ENCODE data around the gene EZR. TPM values are rescaled to one million over a fixed set of nuclear protein-coding genes. Genes with fewer than 3 reads are reported as not detected.
"Not testable (repeated sequence)": the region's sequence is repeated elsewhere in the genome, so short reads cannot be mapped to it uniquely, and the experiment has no call there.

EZR gene
- total RNA-seq, 2 donors from 2014 or later: 368 to 492 TPM

- intact Hi-C loops (cut with DNase I, micrococcal nuclease): no loop called here
- DNase-seq (peak in 1 of 2 donors; percentile 6), ATAC-seq (no peak)
Observed at GRCh38 chr6:158825038-158825950, 6.1 kb upstream of the EZR start.

DNA sequence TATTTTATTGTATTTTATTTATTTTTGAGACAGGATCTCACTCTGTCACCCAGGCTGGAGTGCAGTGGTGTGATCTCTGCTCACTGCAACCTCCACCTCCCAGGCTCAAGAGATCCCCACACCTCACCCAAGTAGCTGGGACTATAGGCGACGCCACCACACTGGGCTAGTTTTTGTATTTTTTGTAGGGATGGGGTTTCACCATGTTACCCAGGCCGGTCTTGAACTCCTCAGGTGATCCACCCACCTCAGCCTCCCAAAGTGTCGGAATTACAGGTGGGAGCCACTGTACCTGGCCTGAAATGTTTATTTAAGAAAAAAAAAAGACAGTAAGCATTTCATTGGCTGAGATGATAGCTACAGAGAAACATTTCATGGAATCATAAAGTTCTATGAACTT is 4.4 kb upstream of the EZR start:
- ATAC-seq; intact Hi-C loops (cut with DNase I, micrococcal nuclease): not testable (repeated sequence)
- DNase-seq: peak in 1 of 2 donors; percentile 6

DNA sequence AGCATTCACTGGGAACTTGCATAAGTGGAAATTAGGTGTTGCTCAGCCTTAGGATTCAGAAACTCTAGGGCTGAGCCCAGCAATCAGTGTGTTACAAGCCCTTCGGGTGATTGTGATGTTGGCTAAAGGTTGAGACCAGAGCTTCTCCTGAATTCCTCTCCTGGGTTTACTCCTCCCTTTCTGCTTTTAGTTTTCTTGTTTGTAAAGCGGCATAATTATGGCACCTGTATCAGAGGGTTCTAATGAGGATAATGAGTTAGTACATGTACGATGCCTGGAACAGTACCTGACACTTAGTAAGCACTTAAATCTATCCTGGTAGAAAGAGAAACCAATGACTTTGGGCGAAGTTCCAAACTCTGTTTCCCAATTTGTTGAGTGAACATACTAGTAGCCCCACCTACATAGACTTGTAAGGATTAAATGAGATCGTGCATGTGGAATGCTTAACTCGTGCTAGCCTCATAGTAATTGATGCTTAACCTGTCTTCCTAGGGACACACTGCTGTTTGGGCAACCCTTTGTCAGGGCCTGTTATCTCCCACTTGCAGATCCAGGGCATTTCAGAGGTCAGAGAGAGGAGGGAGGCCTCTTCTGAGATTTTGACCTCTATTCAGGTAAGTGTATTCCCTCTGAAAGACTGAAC is 932 bp upstream of the EZR start:
- intact Hi-C loops (cut with DNase I, micrococcal nuclease): no loop called here
- ATAC-seq: no peak
- no peak for DNase-seq

DNA sequence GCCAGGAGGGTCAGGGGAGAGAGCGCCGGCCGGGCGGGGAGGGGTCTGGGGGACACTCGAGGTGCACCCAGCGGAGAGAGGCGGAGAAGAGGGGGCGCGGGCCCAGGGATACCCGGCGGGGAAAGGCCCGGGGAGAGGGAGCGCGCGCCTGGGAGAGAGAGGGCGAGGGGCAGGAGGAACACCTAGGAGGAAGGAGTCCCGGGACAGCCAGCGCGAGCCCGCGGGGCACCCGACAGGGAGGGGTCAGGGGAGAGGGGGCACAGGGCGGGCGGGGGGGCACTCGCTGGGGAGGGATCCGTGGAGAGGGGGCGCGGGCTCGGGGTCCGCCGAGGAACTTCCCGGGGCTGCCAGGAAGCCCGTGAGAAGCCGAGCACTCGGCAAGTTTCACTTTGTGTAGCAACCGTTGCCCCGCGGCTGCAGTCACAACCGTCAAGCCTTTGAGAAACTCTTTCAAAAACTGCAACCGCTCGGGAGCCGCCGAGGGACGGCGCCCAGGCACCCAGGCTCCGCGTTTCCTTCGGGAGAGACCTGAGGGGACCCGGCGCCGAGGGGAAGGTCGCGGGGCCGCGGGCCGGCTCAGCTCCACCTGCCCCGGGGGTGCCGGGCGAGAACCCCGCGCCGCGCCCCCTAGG is 471 bp downstream of the EZR start:
- intact Hi-C loops (cut with DNase I, micrococcal nuclease): no loop called here

GRCh38 chr6:158817728-158818580 is 1.2 kb downstream of the EZR start:
- intact Hi-C loops (cut with DNase I, micrococcal nuclease): no loop called here
- ATAC-seq: peak; percentile 72
- peak; percentile 79 to 88 for DNase-seq

More for the DNA sequence above, 471 bp downstream of the EZR start:
- ATAC-seq (peak; percentile 54), DNase-seq (peak; percentile 64 to 79)

GRCh38 chr6:158816803-158817727 is 2.1 kb downstream of the EZR start:
- ATAC-seq: peak; percentile 43
- intact Hi-C loops (cut with DNase I, micrococcal nuclease): no loop called here
- DNase-seq: peak; percentile 70 to 73

- ATAC-seq (peak; percentile 24), DNase-seq (peak in 1 of 2 donors; percentile 46)
- intact Hi-C loops (cut with DNase I, micrococcal nuclease): no loop called here
Observed at GRCh38 chr6:158816329-158816728, 2.8 kb downstream of the EZR start.

GRCh38 chr6:158815907-158816306 is 3.3 kb downstream of the EZR start:
- DNase-seq: no peak
- intact Hi-C loops (cut with DNase I, micrococcal nuclease): no loop called here
- no peak for ATAC-seq

DNA sequence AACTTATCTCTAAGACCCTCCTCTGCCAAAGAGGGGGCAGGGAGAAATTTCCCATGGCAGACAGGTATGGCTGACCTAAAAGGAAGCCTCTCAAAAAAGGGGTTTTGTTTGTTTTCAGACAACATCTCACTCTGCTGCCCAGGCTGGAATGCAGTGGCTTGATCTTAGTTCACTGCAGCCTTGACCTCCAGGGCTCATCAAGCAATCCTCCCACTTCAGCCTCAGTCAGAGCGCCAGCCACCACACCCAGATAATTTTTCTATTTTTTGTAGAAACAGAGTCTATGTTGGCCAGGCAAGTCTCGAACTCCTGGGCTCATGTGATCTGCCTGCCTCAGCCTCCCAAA is 3.8 kb downstream of the EZR start:
- DNase-seq: peak in 1 of 2 donors; percentile 22
- intact Hi-C loops (cut with DNase I, micrococcal nuclease): no loop called here
- no peak for ATAC-seq

- no peak for ATAC-seq
- DNase-seq: peak in 1 of 2 donors; percentile 22
- intact Hi-C loops (cut with DNase I, micrococcal nuclease): no loop called here
Observed at GRCh38 chr6:158813032-158813431, 6.1 kb downstream of the EZR start.

DNA sequence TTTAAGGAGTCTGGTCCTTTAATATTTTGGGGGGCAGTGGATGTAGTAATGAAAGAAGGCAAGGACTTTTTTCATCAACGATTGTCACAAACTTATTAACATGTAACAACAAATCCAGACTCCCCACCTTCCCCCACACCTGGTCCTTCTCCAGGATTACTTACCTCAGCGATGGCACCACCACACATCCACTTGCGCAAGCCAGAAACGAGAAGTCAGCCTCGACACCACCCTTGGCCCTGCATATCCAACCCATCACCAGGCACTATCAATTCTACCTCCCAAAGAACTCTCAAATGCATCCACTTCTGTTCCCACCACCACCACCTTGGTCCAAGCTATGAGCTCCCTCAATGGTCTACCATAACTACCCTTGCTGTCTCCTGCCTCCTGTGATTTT is 6.6 kb downstream of the EZR start:
- no peak for ATAC-seq
- intact Hi-C loops (cut with DNase I, micrococcal nuclease): no loop called here
- peak in 1 of 2 donors; percentile 19 for DNase-seq

GRCh38 chr6:158810155-158811095 is 8.7 kb downstream of the EZR start:
- no peak for DNase-seq
- ATAC-seq: no peak

DNA sequence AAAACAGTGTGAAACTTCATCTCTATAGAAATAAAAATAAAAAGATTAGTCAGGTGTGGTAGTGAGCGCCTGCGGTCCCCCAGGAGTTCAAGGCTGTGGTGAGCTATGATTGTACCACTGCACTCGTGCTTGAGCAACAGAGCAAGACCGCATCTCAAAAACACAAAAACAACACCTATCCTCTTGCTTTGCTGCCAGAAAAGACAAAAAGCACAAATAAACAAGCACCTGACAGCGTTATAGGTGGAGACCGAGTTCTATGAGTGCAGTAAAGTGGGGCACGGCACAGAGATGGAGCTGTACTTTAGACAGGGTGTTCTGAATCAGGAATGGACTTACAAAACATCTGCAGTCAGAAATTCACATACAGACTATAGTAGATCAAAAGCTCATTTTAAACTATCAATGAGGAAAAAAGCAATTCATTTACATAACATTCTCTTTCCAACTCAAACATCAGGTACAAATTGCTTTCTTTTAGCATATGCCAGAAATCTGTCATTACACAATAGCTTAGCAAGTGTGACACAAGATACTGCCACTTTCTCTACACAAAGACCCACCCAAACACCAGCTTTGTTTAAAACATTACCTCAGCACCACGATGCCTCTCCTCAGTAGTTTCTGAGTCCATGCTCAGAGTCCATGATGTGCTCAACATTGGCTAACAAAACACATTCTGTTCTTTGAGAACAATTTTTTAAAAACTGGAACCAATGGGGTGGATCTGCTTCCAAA is 10.1 kb downstream of the EZR start:
- DNase-seq: peak in 1 of 2 donors; percentile 21
- peak; percentile 64 for ATAC-seq
- intact Hi-C loops (cut with DNase I, micrococcal nuclease): no loop called here

More at GRCh38 chr6:158810155-158811095, 8.7 kb downstream of the EZR start:
- intact Hi-C loops (cut with DNase I, micrococcal nuclease): no loop called here

DNA sequence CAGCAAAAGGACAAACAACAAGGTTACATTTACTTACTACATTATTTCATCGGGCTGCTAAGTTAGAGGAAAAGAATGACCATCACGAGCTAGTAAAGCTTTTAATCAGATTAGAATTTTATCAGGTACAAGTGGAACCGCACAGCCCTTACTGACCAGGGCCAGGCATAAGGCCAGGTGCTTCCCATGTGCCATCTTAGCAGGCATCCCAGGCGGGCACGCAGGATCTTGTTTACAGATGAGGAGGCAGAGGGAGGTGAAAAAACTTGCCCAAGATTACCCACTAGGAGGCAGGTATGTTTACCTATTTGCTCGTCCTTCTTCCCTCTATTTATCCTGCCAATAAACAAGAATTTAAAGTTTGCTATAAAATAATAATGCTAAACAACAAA is 10.7 kb downstream of the EZR start:
- ATAC-seq (no peak), DNase-seq (no peak)
- intact Hi-C loops (cut with DNase I, micrococcal nuclease): no loop called here

- ATAC-seq (no peak), DNase-seq (no peak)
- intact Hi-C loops (cut with DNase I, micrococcal nuclease): no loop called here
Observed at GRCh38 chr6:158807515-158808441, 11.4 kb downstream of the EZR start.
